Measurements from ENCODE around the gene PSMB8. TPM values are rescaled to one million over a fixed set of nuclear protein-coding genes. Genes with fewer than 3 reads are reported as not detected.

The PSMB8 gene
- total RNA-seq, 1 experiment from 2014 or later, result 123 TPM

GRCh38 chr6:32794510-32794909, 49.3 kb downstream of the PSMB8 start:
- no peak overlapping the region for H3K27ac Mint-ChIP-seq (ENCODE audit: unreplicated experiment)
- H3K9me3 Mint-ChIP-seq (ENCODE audit: low read depth, unreplicated experiment), result peaks cover 5% of the 10 kb centered on the region
- H3K36me3 Mint-ChIP-seq (ENCODE audit: insufficient read depth, unreplicated experiment), result no peaks in the 10 kb centered on the region
- H3K27me3 Mint-ChIP-seq (ENCODE audit: unreplicated experiment), result peaks cover 100% of the 10 kb centered on the region
- H3K4me3 Mint-ChIP-seq (ENCODE audit: low read depth, unreplicated experiment), result no peak overlapping the region
- CTCF ChIA-PET, result interaction anchor here (0.5 to 1.2 kb wide), 2 partner anchors 44 to 94 kb away, joined by 3 read pairs; partner anchors contain the start of gene TAP2
- no peak for DNase-seq
- TF ChIP-seq, protein P1, sequence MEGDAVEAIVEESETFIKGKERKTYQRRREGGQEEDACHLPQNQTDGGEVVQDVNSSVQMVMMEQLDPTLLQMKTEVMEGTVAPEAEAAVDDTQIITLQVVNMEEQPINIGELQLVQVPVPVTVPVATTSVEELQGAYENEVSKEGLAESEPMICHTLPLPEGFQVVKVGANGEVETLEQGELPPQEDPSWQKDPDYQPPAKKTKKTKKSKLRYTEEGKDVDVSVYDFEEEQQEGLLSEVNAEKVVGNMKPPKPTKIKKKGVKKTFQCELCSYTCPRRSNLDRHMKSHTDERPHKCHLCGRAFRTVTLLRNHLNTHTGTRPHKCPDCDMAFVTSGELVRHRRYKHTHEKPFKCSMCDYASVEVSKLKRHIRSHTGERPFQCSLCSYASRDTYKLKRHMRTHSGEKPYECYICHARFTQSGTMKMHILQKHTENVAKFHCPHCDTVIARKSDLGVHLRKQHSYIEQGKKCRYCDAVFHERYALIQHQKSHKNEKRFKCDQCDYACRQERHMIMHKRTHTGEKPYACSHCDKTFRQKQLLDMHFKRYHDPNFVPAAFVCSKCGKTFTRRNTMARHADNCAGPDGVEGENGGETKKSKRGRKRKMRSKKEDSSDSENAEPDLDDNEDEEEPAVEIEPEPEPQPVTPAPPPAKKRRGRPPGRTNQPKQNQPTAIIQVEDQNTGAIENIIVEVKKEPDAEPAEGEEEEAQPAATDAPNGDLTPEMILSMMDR (IDR thresholded peaks at IDR 0.05; ENCODE audit: unreplicated experiment), result no peak
- H3K4me1 Mint-ChIP-seq (ENCODE audit: low read depth, unreplicated experiment), result peaks cover 7% of the 10 kb centered on the region
- BruUV-seq (replicated peaks), result no TSS peak
- intact Hi-C loops (cut with micrococcal nuclease; ENCODE audit: unreplicated experiment), result loop anchor here (10.0 kb wide), 1 partner anchor 540 kb away; no protein-coding TSS in a partner anchor

DNA sequence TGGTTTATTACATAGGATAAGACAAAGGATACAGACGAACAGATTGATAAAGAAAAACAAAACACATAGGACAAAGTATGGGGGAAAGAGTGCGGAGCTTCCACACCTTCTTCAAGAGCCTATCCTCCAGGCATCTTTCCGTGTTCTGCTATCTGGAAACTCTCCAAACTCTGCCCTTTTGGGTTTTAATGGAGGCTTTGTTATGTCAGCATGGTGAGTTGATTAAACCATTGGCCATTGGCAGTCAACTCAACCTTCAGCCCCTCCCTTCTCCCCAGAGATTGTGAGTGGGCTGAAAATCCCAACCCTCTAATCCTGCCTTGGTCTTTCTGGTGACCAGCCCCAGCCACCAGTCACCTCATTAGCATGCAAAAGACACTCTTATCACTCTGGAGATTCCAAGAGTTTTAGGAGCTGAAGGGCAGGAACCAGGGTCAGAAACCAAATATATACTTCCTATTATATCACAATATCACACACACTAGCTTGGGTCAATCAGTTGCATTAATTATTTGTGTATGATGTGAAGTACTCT, 50.9 kb downstream of the PSMB8 start:
- Mint-ChIP-seq H3K4me1 (ENCODE audit: low read depth, unreplicated experiment) (peaks cover 7% of the 10 kb centered on the region), H3K4me3 (ENCODE audit: low read depth, unreplicated experiment) (no peak overlapping the region), H3K36me3 (ENCODE audit: insufficient read depth, unreplicated experiment) (no peaks in the 10 kb centered on the region), H3K27me3 (ENCODE audit: unreplicated experiment) (peaks cover 97% of the 10 kb centered on the region), H3K27ac (ENCODE audit: unreplicated experiment) (no peak overlapping the region), H3K9me3 (ENCODE audit: low read depth, unreplicated experiment) (no peaks in the 10 kb centered on the region)
- CTCF ChIA-PET, result interaction anchor here (0.9 to 1.1 kb wide), 3 partner anchors 13 to 379 kb away, joined by 3 read pairs; no protein-coding TSS in a partner anchor
- BruUV-seq (replicated peaks), result no TSS peak
- TF ChIP-seq, protein P1 (IDR thresholded peaks at IDR 0.05; ENCODE audit: unreplicated experiment), result no peak
- DNase-seq, result no peak
- intact Hi-C loops (cut with micrococcal nuclease; ENCODE audit: unreplicated experiment), result loop anchor here (10.0 kb wide), 1 partner anchor 538 kb away; no protein-coding TSS in a partner anchor

Other genes starting within 250 kb of the PSMB8 start
- 6.9 and 12.9 TPM in 2 replicates for gene HLA-DQA1, start 206.6 kb downstream of the PSMB8 start, total RNA-seq (2022)
- gene HLA-DQB1, start 177.4 kb downstream of the PSMB8 start, total RNA-seq (2022), result 139 and 190 TPM in 2 replicates
- 2.1 and 2.4 TPM in 2 replicates for gene HLA-DQA2, start 102.7 kb downstream of the PSMB8 start, total RNA-seq (2022)
- gene HLA-DQB2, start 80.5 kb downstream of the PSMB8 start, total RNA-seq (2022), result 0.38 and 0.39 TPM in 2 replicates
- 0.97 and 2.2 TPM in 2 replicates for gene HLA-DOB, start 27.0 kb downstream of the PSMB8 start, total RNA-seq (2022)
- 180 and 279 TPM in 2 replicates for gene TAP2, start 5.3 kb downstream of the PSMB8 start, total RNA-seq (2022)
- 75.1 and 141 TPM in 2 replicates for gene TAP1, start 9.7 kb upstream of the PSMB8 start, total RNA-seq (2022)
- 120 and 201 TPM in 2 replicates for gene PSMB9, start 10.1 kb upstream of the PSMB8 start, total RNA-seq (2022)
- gene HLA-DMB, start 97.0 kb upstream of the PSMB8 start, total RNA-seq (2022), result 32.4 and 35.9 TPM in 2 replicates
- gene HLA-DMA, start 109.0 kb upstream of the PSMB8 start, total RNA-seq (2022), result 98.0 and 104 TPM in 2 replicates
- 351 and 356 TPM in 2 replicates for gene BRD2, start 124.5 kb upstream of the PSMB8 start, total RNA-seq (2022)
- 1.7 and 4.1 TPM in 2 replicates for gene HLA-DOA, start 165.5 kb upstream of the PSMB8 start, total RNA-seq (2022)
- 29.2 and 46.4 TPM in 2 replicates for gene HLA-DPA1, start 229.6 kb upstream of the PSMB8 start, total RNA-seq (2022)
- gene HLA-DPB1, start 231.9 kb upstream of the PSMB8 start, total RNA-seq (2022), result 12.0 and 18.3 TPM in 2 replicates